ENCODE results near the gene PCBP3. TPM values are rescaled to one million over a fixed set of nuclear protein-coding genes. Genes with fewer than 3 reads are reported as not detected.
"Not testable (repeated sequence)": the region's sequence is repeated elsewhere in the genome, so short reads cannot be mapped to it uniquely, and the experiment has no call there.

PCBP3 gene
- total RNA-seq, 1 donor from 2014 or later, result 14.0 TPM

DNA sequence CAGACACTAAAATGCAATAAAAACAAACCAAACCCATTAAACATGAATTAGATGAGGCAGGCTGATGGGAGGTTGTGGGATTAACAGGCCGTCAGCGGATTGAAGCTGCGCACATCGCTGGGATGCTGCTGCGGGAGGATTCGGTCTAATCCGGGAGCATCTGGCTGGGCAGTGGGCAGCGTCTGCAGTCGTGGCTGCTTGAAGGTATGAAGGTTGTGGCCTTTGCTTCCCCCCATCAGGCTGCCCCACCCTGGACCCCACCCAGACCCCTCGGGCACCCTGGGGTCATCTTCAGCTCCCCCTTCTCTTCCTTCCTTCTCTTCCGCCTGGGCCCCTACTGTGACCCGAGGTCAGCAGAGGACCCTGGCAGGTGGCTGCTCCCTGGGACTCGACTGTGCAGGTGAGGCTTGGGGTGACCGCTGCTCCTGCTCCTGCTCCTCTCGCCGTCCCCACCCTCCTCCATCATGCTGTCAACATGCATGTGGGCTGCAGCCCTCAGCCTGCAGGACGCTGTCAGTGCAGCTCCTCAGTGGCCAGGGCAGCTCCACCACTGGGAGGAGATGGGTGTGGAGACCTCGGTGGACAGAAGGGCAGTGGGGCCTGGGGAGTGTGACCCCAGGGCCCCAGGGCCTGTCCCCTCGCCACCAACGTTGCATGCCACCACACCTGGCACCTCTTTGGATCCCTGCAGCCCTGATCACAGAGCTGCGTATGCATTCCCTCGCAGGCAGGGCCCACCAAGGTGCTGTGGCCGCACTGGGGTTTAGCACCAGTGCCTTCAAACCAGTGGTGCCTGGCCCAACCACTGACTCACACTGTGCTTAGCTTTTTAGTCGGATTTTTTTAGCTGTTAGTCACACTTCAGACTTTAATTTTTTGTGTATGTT is 225.8 kb downstream of the PCBP3 start:
- intact Hi-C loops (cut with micrococcal nuclease), result no loop called here

DNA sequence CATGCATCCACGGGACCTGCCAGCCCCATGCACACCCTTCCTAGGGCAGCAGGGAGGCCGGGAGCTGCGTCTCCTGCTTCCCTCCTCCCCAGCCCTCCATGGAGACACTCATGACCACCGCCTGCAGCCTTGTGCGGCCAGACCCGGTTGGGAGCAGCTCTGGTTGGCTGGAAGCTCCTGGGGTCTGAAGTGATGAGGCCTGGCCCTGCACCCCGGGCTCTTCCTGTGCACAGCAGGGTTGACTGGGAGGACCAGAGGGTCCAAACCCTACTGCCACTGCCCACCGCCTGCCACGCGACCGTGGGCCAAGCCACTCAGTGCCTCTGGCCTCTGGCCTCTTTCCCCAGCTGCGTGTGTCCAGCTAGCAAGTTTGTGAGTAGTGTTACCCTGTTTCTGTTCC is 226.9 kb downstream of the PCBP3 start:
- intact Hi-C loops (cut with micrococcal nuclease), result no loop called here

DNA sequence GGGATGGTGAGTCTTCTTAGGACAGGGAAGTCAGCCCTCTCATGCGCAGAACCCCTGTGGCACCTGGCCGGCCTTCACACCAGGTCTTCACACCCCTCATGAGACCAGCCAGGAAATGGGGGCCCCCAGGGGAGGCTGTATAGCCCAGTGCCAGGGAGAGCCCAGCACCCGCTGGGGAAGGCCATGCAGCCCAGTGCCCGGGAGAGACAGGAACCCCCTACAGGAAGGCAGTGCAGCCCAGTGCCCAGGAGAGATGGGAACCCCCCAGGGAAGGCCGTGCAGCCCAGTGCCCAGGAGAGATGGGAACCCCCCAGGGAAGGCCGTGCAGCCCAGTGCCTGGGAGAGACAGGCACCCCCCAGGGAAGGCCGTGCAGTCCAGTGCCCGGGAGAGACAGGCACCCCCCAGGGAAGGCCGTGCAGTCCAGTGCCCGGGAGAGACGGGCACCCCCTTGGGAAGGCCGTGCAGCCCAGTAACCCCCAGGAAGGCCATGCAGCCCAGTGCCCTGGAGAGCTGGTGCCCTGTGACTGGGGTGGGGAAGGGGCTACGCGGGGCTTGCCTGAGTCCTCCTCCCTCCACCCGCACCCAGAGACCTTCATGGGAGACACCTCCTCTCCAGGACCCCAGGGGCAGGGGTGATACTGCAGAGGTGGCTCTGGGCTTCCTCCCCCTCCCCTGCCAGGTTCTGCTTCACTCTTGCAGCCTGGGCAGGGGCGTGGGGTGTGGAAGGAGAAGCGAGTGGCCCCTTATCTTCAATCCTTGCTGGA is 227.5 kb downstream of the PCBP3 start:
- intact Hi-C loops (cut with micrococcal nuclease), result no loop called here

DNA sequence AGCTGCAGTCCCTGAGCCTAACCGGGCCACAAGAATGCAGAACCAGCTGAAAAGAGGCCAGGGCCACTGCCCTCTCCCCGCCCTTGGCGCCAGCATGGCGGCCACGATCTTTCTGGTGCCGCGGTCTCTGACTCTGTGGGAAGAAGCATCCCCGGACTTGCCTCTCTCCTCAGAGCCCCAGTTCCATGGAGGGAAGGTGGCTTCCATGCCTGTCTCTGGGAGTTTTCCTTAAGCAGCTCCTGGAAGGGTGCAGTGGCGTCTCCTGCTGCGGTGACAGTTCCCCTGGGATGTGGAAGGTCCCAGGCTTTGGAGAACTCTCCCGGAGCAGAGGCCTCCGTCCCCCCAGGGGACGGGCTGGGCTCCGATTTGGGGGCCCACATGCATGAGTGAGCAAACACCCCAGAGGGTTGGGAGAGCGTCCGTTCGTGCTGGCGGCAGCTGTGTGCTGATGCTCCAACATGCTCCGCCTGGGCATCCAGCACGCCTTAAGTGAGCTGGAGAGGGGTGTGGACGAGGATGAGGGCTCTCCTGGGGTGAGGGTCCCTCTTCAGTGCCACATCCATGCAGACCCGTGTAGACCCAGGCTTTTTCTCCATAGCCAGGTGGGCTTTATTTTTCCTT is 228.2 kb downstream of the PCBP3 start:
- intact Hi-C loops (cut with micrococcal nuclease), result no loop called here

DNA sequence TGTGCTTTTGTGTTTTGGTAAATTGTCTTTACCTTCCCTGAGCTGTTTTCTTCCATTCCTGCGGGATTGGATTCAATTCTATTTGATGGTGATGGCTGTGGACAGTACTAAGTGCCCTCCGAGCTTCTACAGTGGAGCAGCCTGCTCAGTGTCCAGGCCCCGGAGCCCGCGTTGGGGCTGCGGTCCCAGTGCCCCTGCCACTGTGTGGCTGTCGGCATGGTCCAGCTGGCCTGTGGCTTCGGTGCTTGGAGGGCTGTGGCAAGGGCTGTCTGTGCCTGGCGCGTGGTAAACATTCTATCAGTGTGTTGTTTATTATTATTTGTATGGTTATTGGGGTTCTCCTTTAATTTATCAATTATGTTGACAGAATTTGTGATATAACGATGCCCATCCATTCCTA is 228.9 kb downstream of the PCBP3 start:
- intact Hi-C loops (cut with micrococcal nuclease), result no loop called here

DNA sequence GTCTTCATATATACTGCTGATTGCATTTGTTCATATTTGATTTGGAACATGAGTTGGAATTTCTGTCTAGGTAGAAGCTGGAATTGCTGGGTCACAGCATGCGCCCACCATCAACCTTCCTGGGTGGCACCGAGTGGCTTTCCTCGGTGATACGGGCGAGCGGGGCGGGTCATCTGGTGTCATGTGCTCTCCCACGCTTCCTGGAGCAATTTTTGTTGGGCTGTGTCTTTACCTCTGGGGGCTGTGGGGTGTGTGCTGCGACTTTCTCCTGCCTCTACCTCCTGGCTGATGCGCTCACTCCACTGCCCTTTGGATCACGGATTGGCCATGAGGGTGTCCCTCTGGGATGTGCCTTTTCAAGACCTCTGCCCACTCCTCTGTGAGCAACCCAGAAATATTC is 229.4 kb downstream of the PCBP3 start:
- intact Hi-C loops (cut with micrococcal nuclease), result no loop called here

DNA sequence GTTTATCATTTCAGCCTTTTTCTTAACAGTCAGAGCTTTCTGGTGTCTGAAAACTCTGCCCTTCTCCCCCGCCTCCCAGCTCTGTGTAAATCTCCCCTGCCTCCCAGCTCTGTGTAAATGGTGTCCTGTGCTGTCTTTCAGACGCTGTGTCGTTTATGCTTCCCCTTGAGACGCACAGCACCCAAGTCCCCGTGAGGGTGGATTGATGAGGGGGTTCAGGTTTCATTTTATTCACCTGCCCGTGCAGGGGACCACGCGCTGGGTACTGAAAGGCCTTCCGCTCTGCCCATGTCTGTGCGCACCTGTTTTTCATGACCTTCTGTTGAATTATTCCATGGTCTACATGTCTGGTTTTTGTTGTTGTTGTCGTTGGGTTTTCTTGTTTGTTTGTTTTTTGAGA is 229.9 kb downstream of the PCBP3 start:
- intact Hi-C loops (cut with micrococcal nuclease), result no loop called here

DNA sequence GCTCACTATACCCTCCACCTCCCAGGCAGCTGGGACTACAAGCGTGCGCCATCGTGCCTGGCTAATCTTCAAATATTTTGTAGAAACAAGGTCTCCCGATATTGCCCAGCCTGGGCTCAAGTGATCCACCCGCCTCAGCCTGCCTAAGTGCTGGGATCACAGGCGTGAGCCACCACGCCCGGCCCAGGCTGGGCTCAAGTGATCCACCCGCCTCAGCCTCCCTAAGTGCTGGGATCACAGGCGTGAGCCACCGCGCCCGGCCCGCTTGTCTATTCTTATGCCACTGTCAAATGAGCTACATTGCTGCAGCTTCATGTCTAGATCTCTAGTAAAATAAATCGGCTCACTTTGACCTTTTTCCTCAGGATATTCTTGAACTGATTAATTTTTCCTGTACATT is 230.3 kb downstream of the PCBP3 start:
- intact Hi-C loops (cut with micrococcal nuclease), result no loop called here

DNA sequence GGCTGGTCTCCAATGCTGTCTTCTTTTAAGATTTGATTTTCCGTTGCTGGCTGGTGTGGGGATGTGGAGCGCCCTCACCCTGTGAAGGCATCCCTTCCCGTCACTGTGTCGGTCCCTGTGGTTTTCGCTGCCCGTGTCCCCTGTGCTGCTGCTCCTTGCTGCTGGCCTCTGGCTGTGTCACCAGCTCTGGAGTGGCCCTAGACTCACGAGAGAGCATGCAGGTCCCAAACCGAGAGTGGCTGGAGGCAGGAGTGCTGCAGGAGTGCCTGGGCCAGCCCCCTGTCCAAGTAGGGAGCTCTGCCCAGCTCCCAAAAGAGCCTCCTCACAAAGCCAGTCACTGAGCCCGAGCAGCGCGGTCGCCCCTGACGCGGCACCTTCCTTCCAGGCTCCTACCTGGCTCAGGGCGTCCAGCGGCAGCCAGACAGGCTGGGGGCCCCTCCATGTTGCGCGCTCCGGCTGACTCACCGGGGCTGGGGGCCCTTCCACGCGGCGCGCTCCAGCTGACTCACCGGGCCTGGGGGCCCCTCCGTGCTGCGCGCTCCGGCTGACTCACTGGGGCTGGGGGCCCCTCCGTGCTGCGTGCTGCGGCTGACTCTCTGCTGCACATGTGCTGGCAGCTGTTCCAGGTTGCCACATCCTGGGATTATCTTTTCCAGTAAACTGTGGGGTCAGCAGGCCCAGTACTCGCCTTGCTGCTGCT is 231.3 kb downstream of the PCBP3 start:
- intact Hi-C loops (cut with micrococcal nuclease), result no loop called here

DNA sequence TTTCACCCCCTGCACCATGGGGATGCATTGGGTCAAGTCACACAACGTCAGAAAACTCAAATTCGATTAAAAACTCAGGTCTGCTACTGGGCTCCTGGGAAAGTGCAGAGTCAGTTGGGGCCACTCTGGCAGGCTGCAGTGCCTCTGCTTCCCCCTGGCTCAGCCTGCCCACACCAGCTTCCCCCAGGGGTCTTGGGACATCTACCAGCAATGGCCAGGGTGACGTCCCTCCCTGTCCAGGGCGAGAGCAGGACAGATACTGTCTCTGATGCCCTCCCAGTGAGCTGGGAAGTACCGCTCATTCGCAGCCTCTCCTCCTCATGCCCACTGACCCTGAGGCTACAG is 231.9 kb downstream of the PCBP3 start:
- intact Hi-C loops (cut with micrococcal nuclease), result no loop called here

DNA sequence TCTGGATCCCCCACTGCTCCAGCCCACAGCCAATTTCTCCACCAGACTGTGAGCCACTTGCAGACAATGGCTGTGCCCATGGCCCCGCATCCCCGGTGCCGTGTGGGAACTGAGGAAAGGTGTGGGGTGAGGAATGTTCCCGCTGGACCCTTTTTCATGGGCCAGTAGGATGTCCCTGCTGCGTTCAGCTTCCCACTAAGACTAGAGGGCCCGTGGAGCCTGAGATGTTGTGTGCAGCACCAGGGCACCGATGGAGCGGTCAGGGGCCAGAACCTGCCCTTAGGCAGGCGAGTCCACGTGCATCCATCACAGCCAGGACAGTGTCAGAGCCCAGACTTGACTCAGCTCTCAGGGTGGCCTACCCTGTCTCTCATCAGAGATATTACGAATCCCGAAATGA is 232.4 kb downstream of the PCBP3 start:
- intact Hi-C loops (cut with micrococcal nuclease), result no loop called here

DNA sequence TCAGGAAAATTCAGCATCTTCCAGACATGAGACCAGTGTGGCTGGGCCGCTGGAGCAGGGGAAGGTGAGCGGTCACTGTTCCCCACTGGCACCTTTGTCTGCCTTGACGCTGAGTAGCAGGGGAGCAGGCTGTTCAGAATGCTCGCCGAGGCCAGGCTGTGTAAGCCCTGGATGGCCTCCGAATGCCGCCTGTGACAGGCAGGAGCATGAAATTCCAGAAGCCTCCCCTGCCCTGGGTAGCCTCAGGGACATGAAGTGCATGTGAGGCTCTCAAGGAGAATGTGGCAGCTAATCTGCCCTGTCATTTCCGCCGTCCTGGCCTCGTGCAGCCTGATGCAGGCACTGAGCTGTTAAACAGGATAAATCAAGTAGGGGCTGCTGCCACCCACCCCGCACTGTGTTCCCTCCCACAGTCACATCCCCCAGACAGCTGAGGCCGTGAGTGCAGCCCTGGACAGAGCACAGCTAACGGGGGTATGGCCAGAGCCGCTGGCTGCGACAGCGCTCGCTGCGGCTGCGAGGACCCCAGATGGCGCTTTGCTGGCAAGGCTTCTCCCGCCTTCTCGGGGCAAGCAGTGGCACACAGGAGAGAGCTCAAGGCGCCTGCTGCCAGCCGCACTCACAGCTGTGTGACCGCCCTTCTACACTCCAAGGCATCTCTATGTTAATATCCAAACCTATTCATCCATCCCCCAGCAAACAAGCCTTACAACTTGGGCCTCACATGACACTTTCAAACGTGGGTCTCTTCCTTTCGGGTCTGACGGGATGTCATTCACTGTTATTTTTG is 233.1 kb downstream of the PCBP3 start:
- intact Hi-C loops (cut with micrococcal nuclease), result no loop called here

DNA sequence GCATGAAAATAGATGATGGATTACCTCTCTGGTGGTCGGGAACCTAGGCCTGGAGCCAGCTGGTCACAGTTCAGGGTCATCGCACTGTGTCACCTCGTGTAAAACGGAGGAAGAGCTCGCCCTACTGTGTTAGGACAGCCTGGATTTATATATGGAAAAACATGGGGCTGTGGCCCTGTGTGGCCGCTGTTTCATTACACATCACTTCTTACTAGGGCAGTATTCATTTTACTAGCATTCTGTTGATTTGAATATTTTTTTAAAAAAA is 233.6 kb downstream of the PCBP3 start:
- intact Hi-C loops (cut with micrococcal nuclease), result no loop called here

DNA sequence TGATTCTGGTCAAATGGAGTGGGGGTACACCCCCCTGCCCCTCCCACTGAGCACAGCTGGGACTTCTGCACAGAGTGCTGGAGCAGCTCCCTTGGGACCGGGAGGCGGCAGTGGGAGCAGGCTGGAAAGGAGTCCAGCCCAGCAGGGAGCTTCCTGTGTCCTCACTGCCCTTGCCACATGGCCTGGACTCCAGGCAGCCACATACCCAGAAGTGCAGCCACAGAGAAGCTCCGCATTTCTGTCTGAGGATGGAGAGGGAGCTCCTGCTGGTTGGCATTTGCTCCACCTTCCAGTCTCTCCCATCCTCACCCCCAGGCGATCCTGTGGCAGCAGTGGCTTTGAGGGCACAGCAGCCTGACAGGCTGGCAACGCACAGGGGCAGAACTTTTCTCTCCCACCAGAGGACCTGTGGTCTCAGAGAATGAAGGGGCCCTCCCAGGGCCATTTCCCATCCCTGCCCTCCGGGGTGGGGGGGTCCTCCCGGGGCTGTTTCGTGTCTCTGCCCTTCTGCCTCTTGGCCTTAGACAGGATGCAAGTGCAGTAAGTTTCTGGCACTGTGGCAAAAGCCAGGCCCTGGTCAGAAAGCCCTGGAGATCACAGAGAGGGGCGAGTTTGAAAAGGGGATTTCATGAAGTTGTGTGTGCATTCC is 234.4 kb downstream of the PCBP3 start:
- intact Hi-C loops (cut with micrococcal nuclease), result no loop called here

DNA sequence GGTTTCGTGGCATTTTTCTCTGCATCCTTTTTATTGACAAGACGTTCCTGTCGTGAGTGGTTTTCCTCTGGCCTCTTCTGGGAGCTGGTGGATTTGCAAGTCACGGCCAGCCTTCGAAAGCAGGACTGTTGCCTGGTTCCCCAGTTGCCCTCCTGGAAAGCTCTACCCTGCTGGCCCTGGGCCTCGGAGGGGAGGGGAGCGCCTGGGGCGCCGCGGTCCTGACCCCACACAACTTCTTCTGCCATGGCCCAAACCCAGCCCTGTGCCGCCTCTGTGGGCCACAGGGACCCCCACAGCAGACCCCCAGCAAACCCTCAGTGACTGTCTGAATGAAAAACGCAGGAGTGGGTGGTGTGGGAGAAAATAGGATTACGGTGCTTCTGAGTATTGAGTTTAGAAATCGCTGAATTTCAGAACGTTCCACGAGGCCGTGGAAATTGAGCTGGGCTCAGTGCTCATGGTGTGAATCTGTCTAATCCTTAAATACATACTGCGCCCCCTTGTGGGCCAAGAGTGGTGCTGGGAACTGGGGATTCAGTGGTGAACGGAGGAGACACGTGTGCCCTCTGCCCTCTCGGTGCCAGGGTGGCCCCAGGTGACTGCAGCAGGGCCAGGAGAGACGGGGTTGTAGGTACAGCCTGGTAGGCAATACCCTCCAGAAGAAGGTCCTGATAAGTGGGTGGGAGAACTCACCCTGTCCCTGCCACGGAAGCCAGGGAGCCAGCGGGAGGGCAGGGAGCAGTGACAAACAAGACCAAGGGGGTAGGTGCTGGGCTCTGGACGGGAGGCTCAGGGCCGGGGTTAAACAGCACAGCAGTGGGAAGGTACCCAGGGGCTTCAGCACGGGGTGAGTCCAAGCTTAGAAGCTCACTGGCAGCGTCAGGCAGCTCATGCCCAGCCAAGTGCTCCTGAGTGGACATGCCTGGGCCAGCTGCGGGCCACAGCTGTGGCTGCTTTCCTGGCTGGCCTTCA is 236.9 kb downstream of the PCBP3 start:
- intact Hi-C loops (cut with micrococcal nuclease), result loop anchor here (1.0 to 5.0 kb wide), 4 partner anchors 43 to 588 kb away; no protein-coding TSS in a partner anchor

DNA sequence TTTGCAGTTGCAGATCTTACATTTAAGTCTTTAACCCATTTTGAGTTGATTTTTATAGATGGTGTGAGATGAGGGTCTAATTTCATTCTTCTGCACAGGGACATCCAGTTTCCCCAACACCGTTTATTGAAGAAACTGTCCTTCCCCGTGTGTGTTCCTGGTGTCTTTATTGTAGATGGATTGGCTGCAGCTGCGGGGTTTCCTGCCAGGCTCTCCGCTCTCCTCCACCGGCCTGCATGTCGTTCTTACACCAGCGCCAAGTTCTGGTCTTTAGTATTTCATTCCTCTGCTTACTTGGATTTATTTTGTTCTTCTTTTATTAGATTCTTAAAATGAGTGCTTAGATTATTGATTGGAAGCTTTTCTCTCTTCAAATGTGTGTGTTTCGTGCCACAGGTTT is 239.1 kb downstream of the PCBP3 start:
- intact Hi-C loops (cut with micrococcal nuclease), result loop anchor here (5.0 kb wide), 1 partner anchor 590 kb away; no protein-coding TSS in a partner anchor

DNA sequence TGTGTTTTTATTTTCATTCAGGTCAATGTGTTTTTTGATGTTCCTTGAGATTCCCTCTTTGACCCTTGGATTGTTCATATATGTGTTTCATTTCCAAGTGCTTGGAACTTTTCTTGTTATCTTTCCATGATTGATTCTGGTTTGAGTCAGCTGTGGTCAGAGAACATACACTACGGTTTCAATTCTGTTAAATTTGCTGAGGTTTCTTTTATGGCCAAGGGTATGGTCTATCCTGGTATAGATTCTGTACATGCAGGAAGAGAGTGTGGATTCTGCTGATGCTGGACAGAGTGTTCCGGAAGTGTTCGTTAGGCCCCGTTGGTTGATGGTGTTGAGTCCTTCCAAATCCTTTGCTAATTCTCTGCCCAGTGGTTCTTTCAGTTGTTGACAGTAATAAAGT is 239.6 kb downstream of the PCBP3 start:
- intact Hi-C loops (cut with micrococcal nuclease), result loop anchor here (5.0 kb wide), 1 partner anchor 591 kb away; no protein-coding TSS in a partner anchor

DNA sequence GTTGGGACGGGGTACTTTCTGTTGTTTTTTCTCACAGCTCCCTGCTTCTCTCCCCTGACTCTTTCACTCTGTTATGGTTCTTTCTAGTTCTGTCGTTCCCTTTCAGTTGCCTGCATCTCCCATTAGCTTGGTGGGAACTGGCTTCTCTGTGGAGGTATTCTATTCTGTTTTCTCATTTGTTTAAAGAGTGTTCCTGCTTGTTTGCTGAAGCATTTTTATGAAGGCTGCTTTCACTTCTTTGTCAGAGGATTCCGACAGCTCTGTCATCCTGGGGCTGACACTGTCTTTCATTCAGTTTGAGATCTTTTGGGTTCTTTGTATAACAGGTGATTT is 242.0 kb downstream of the PCBP3 start:
- intact Hi-C loops (cut with micrococcal nuclease), result no loop called here

DNA sequence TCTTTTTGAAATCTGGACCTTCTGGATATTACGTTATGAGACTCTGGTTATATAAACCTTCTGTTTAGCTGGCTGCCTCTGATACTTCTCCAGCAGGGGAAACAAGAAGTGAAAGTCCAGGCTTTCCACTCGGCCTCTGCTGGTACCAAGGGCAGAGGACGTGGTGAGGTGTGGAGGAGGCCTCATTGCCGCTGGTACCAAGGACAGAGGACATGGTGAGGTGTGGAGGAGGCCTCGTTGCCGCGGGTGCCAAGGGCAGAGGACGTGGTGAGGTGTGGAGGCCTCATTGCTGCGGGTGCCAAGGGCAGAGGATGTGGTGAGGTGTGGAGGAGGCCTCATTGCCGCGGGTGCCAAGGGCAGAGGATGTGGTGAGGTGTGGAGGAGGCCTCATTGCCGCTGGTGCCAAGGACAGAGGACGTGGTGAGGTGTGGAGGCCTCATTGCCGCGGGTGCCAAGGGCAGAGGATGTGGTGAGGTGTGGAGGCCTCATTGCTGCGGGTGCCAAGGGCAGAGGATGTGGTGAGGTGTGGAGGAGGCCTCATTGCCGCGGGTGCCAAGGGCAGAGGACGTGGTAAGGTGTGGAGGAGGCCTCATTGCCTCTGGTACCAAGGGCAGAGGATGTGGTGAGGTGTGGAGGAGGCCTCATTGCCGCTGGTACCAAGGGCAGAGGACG is 242.5 kb downstream of the PCBP3 start:
- intact Hi-C loops (cut with micrococcal nuclease), result not testable (repeated sequence)

Data from T-helper 1 cell treated with Interleukin-12 subunit alpha and Interleukin-12 subunit beta and Interleukin-4 antibody, amounts not matched to agents 30 ng/mL and 1 ng/mL, for 36 hours (primary cell).